ENCODE data around the gene WASHC3. TPM values are rescaled to one million over a fixed set of nuclear protein-coding genes. Genes with fewer than 3 reads are reported as not detected.
"Not testable (repeated sequence)": the region's sequence is repeated elsewhere in the genome, so short reads cannot be mapped to it uniquely, and the experiment has no call there.

Gene WASHC3
- polyA plus RNA-seq, 1 donor (not counting 4 experiments of a cell fraction or from before 2014, with no cell fraction given): 91.0 TPM

GRCh38 chr12:102021540-102022246, 40.1 kb downstream of the WASHC3 start:
- Histone ChIP-seq H2AFZ (ENCODE audit: control insufficient read depth, low read length) (no peak overlapping the region), H3K9me1 (ENCODE audit: control insufficient read depth, extremely low read depth, insufficient read depth, low read length) (no peaks in the 10 kb centered on the region), H3K4me2 (ENCODE audit: control insufficient read depth, extremely low read depth, insufficient read depth, low read depth, low read length) (no peak overlapping the region), H3K36me3 (ENCODE audit: control insufficient read depth in 2 of 2, extremely low read depth in 1 of 2, insufficient read depth in 2 of 2, low read length in 2 of 2) (no peaks in the 10 kb centered on the region), H4K20me1 (ENCODE audit: control insufficient read depth, extremely low read depth, insufficient read depth, low read length) (no peaks in the 10 kb centered on the region), H3K27ac (ENCODE audit: control insufficient read depth, insufficient read depth, low read length) (no peak overlapping the region), H3K79me2 (ENCODE audit: control insufficient read depth, insufficient read depth, low read length) (no peaks in the 10 kb centered on the region), H3K27me3 (ENCODE audit: control insufficient read depth, extremely low read depth, insufficient read depth, low read length) (no peaks in the 10 kb centered on the region), H3K4me3 (ENCODE audit: control insufficient read depth in 2 of 3, extremely low read depth in 1 of 3, insufficient read depth in 2 of 3, low read depth in 1 of 3, low read length in 3 of 3) (no peak overlapping the region), H3K9me3 (ENCODE audit: control insufficient read depth, low read depth, low read length) (no peaks in the 10 kb centered on the region), H3K9ac (ENCODE audit: control insufficient read depth, extremely low read depth, insufficient read depth, low read length) (no peak overlapping the region), H3K4me1 (ENCODE audit: control insufficient read depth, extremely low read depth, insufficient read depth, low read length) (no peaks in the 10 kb centered on the region)
- dilution Hi-C loops (cut with MboI; ENCODE audit: extremely low pct_ligation_motif_present, low sequenced_read_pairs): no loop called here
- FAIRE-seq: no peak
- TF ChIP-seq CTCF (optimal IDR thresholded peaks at IDR 0.05 in 1 of 3, IDR thresholded peaks at IDR 0.05 in 1 of 3, conservative IDR thresholded peaks at IDR 0.05 in 1 of 3; ENCODE audit: extremely low read depth in 1 of 3, insufficient read depth in 2 of 3, low read length in 3 of 3) (no peak), EZH2 (IDR thresholded peaks at IDR 0.05; ENCODE audit: low read length) (no peak)
- DNase-seq (ENCODE audit: low read depth, low spot score): no peak

GRCh38 chr12:102018607-102019006, 43.2 kb downstream of the WASHC3 start:
- H3K36me3 ChIP-seq (ENCODE audit: control insufficient read depth in 2 of 2, extremely low read depth in 1 of 2, insufficient read depth in 2 of 2, low read length in 2 of 2); H3K4me3 ChIP-seq (ENCODE audit: control insufficient read depth in 2 of 3, extremely low read depth in 1 of 3, insufficient read depth in 2 of 3, low read depth in 1 of 3, low read length in 3 of 3); H3K4me2 ChIP-seq (ENCODE audit: control insufficient read depth, extremely low read depth, insufficient read depth, low read depth, low read length); H3K27ac ChIP-seq (ENCODE audit: control insufficient read depth, insufficient read depth, low read length); H3K9me3 ChIP-seq (ENCODE audit: control insufficient read depth, low read depth, low read length); FAIRE-seq; H3K79me2 ChIP-seq (ENCODE audit: control insufficient read depth, insufficient read depth, low read length); H2AFZ ChIP-seq (ENCODE audit: control insufficient read depth, low read length); H3K4me1 ChIP-seq (ENCODE audit: control insufficient read depth, extremely low read depth, insufficient read depth, low read length); H4K20me1 ChIP-seq (ENCODE audit: control insufficient read depth, extremely low read depth, insufficient read depth, low read length); H3K9ac ChIP-seq (ENCODE audit: control insufficient read depth, extremely low read depth, insufficient read depth, low read length); dilution Hi-C loops (cut with MboI; ENCODE audit: extremely low pct_ligation_motif_present, low sequenced_read_pairs); DNase-seq (ENCODE audit: low read depth, low spot score); H3K9me1 ChIP-seq (ENCODE audit: control insufficient read depth, extremely low read depth, insufficient read depth, low read length); H3K27me3 ChIP-seq (ENCODE audit: control insufficient read depth, extremely low read depth, insufficient read depth, low read length): not testable (repeated sequence)

GRCh38 chr12:102016472-102016871, 45.3 kb downstream of the WASHC3 start:
- TF ChIP-seq CTCF (optimal IDR thresholded peaks at IDR 0.05 in 1 of 3, IDR thresholded peaks at IDR 0.05 in 1 of 3, conservative IDR thresholded peaks at IDR 0.05 in 1 of 3; ENCODE audit: extremely low read depth in 1 of 3, insufficient read depth in 2 of 3, low read length in 3 of 3): no peak
- no peak for TF ChIP-seq EZH2 (IDR thresholded peaks at IDR 0.05; ENCODE audit: low read length)
- dilution Hi-C loops (cut with MboI; ENCODE audit: extremely low pct_ligation_motif_present, low sequenced_read_pairs): no loop called here
- no peak overlapping the region for H3K9ac ChIP-seq (ENCODE audit: control insufficient read depth, extremely low read depth, insufficient read depth, low read length)
- H3K9me3 ChIP-seq (ENCODE audit: control insufficient read depth, low read depth, low read length): no peaks in the 10 kb centered on the region
- DNase-seq (ENCODE audit: low read depth, low spot score) (no peak), FAIRE-seq (no peak)
- no peaks in the 10 kb centered on the region for H3K27me3 ChIP-seq (ENCODE audit: control insufficient read depth, extremely low read depth, insufficient read depth, low read length)
- no peaks in the 10 kb centered on the region for H4K20me1 ChIP-seq (ENCODE audit: control insufficient read depth, extremely low read depth, insufficient read depth, low read length)
- no peaks in the 10 kb centered on the region for H3K4me1 ChIP-seq (ENCODE audit: control insufficient read depth, extremely low read depth, insufficient read depth, low read length)
- no peak overlapping the region for H3K4me3 ChIP-seq (ENCODE audit: control insufficient read depth in 2 of 3, extremely low read depth in 1 of 3, insufficient read depth in 2 of 3, low read depth in 1 of 3, low read length in 3 of 3)
- no peak overlapping the region for H3K27ac ChIP-seq (ENCODE audit: control insufficient read depth, insufficient read depth, low read length)
- peaks cover 0 to 2% of the 10 kb centered on the region in 2 experiments for H3K36me3 ChIP-seq (ENCODE audit: control insufficient read depth in 2 of 2, extremely low read depth in 1 of 2, insufficient read depth in 2 of 2, low read length in 2 of 2)
- H3K9me1 ChIP-seq (ENCODE audit: control insufficient read depth, extremely low read depth, insufficient read depth, low read length): no peaks in the 10 kb centered on the region
- no peak overlapping the region for H2AFZ ChIP-seq (ENCODE audit: control insufficient read depth, low read length)
- H3K4me2 ChIP-seq (ENCODE audit: control insufficient read depth, extremely low read depth, insufficient read depth, low read depth, low read length): no peak overlapping the region
- no peaks in the 10 kb centered on the region for H3K79me2 ChIP-seq (ENCODE audit: control insufficient read depth, insufficient read depth, low read length)
